ENCODE results near the gene ADNP.
A peak's percentile ranks its signal among the peaks of the same experiment; 100 is the strongest.
"Not testable (repeated sequence)": the region's sequence is repeated elsewhere in the genome, so short reads cannot be mapped to it uniquely, and the experiment has no call there.

Gene ADNP

DNA sequence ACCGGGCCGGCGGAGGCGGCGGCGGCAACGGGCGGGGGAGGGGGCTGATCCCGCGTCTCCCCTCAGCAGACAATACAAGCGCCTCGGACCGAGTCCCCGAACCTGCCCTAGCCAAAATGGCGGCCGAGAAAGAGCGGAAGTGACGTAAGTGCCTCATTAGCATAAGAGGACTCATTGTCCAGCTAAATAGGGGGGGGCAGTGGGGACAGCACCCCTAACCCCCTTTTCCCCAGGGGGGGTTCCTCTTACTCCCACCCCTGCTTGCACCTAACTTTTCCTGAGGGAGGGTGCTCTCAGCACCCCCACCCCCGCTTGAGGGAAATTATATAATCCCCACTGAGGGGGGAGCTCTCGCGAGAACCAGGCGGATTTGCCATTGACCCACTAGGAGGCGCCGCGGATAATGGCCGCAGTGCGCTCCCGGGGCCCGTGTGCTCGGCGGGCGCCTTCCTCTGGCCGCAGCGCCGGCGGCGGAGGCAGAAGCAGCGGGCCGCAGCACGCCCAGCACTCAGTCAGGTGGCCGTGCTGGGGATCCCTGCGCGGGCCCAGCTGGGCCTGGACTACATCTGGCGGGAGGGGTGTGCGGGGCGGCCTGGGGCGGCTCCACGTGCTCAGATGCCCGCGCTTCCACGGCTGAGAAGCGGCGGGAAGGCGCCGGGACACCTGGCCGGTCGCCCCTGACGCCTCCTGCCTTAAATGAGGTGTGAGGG, at the start of gene ADNP:
Gene ADNP, minus strand, starts transcription at position 132 of the 710 bp plus-strand sequence. CDS start 27,441 bp downstream, outside the sequence.
- DNase-seq (ENCODE audit: low read depth): peak; percentile 58

DNA sequence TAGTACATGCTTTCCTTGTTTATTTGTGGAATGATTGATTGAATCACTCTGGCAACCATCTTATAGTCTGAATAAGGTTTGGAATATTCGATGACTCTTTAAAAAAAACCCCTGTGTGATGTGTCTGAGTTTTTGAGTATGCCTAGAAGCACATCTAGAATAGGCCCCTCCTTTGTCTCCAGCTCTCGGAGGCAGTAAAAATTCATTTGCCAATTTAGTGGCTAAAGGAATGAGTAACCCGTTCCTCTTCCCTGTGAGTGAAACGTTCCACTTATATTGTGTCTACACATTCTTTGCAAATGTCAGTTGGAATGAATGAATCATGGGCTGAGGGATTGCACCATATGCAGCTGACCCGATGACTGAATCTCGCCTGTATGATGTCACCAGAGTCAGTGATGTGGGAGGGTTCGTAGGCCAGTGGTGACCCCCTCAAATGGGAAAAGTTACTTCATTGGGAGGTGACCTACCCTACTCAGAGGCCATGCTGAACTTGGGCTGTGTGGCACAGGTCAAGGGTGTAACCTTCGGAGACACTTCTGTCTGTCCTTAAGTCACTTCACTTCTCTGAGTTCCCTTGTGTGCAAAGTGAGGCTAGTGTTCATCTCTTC, 48.9 kb upstream of the ADNP start:
- DNase-seq (ENCODE audit: low read depth): no peak

DNA sequence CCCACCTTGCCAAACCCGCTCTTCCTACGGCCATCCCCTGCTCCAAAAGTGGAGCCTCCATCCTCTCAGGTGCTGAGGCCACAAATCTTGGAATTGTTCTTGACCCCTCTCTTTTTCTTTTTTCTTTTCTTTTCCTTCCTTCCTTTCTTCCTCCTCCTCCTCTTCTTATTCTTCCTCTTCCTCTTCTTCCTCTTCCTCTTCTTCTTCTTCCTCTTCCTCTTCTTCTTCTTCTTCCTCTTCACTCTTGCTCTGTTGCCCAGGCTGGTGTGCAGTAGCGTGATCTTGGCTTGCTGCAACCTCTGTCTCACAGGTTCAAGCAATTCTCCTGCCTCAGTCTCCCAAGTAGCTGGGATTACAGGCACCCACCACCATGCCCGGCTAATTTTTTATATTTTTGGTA, 47.3 kb upstream of the ADNP start:
- not testable (repeated sequence) for DNase-seq (ENCODE audit: low read depth)

DNA sequence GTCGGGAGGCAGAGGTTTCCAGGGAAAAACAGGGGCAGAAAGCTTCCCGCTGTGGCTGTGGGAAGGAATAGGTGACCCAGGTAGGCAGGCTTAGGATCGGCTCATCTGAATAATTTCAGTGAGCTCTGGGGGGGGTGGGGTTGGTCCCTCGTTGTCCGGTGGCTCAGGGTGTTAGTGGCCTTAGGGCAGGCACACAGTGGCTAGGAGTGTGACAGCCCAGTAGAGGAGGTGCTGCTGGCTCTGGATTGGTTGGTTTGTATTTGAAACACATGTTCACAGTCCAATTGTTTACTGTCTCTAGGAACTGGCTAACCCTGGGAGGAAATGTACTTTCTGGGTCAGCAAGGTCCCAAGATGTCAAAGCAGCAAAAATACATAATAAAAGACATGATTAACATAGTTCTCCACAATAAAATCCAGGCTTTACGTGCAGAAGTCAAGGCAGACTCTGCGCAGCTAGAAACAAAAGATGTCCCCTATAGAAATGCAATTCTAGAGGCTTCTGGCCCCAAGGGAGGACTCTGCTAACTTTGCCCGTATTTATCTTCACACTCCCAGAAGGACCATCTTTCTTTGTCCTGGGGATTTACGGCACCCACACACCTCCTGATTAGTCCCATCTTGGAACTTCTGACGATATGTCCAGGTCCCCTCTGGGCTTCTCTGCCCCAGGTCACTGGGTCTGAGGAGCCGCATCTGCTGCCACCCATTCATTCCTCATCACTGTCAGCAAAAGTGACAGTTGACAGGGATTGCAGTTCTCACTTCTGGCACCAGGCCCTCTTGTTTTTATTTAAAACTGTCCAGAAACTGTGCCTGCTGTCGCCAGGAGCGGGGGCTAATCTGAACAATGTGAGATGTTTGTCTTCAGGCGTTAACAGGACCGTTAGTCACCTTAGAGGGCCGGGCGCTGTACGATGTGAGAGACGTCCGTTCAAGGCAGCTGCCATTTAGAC, 46.1 kb upstream of the ADNP start:
- no peak for DNase-seq (ENCODE audit: low read depth)

DNA sequence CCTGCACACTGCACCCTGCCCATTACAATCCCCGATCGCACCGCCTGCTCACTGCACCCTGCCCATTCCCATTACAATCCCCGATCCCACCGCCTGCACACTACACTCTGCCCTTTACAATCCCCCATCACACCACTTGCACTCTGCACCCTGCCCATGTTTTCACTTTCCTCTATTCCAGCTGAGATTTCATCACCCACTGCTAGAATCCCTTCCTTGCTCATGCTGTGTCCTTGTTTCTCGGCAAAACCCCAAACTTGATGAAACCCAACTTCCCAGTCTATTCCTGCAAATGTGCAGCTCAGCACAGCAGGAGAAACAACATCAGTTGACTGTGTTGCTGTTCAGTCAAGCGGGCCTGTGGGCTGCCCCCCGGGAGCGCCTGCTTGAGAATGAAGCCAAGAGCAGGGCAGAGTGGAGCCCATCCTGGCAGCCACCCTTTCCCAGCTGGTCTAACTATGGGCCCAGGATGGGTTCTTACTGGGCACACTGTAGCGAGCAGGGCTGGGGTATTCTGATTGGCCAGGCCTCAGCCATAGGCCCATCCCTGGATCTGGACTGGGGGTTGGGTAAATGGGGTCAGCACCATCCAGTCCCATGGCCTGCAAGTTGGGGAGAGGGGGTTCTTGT, 44.6 kb upstream of the ADNP start:
- no peak for DNase-seq (ENCODE audit: low read depth)

DNA sequence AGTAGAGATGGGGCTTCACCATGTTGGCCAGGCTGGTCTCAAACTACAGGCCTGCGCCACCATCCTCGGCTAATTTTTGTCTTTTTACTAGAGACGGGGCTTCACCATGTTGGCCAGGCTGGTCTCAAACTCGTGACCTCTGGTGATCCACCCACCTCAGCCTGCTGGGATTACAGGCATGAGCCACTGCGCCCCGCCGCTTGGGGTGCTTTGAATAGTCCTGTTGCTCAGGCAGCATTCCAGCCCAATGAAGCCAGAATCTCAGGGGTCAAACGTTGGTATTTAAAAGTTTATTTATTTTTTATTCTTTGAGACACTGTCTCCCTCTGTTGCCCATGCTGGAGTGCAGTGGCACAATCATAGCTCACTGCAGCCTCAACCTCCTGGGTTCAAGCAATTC, 38.7 kb upstream of the ADNP start:
- no peak for DNase-seq (ENCODE audit: low read depth)

DNA sequence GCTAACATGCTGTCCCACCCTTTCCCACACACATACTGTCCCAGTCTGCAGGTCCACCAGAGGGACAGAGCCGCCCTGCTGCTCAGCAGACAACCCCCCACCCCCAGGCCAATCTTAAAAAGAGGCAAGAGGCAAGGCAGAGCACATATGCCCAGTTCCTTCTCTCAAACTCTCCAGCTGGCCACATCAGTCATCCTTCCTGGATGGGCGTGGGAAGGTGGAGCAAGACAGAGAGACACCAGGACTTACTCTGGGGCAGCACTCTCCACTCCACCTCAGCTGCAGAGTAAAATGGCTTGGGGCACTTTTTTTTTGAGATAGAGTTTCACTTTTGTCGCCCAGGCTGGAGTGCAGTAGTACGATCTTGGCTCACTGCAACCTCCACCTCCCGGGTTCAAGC, 38.2 kb upstream of the ADNP start:
- no peak for DNase-seq (ENCODE audit: low read depth)

DNA sequence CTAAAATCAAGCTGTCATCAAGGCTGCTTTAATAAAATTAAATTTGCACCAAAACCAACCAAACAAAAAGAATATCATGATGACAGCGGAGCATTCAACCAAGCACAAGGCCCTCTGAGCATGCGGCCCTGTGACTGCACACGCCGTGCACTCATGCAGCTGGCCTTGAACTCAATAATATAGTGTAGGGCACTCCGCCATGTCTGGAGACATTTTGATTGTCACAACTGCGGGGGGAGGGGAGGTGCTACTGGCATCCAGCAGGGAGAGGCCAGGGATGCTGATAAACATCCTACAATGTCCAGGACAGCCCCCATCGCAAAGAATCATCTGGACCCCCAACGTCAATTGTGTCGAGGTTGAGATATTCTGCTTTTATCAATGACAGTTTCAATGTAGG, 37.1 kb upstream of the ADNP start:
- DNase-seq (ENCODE audit: low read depth): no peak

DNA sequence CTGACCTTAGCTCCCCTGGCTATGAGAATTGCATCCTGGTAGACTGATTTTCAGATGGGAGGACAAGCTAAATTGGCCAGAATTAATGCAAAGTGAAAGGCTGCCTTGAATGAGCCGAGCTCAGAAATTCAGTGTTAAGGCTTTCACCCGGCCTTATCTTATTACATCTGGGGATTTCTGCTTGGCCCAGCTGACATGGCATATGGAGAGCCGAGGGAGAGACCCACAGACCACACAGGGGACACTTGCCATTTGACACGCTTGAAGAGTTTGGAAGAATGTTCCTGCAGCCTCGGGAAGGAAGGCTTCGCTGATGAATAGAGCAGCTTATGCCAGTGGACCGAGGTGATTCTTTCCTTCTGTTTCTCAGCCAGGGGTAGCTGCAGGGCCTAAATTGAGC, 36.3 kb upstream of the ADNP start:
- DNase-seq (ENCODE audit: low read depth): no peak

DNA sequence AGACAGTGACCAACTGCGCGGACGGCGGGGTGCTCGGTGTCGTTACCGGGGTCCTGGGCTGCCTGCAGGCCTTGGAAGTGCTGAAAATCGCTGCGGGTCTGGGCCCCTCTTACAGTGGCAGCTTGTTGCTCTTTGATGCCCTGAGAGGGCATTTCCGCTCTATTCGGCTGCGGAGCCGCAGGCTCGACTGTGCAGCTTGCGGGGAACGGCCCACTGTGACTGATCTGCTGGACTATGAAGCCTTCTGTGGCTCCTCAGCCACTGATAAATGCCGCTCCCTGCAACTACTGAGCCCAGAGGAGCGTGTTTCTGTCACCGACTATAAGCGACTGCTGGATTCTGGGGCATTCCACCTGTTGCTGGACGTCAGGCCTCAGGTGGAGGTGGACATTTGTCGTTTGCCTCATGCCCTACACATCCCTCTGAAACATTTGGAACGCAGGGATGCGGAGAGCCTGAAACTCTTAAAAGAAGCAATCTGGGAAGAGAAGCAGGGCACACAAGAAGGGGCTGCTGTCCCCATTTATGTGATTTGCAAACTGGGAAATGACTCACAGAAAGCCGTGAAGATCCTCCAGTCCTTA, 28.4 kb upstream of the ADNP start:
- DNase-seq (ENCODE audit: low read depth): no peak

DNA sequence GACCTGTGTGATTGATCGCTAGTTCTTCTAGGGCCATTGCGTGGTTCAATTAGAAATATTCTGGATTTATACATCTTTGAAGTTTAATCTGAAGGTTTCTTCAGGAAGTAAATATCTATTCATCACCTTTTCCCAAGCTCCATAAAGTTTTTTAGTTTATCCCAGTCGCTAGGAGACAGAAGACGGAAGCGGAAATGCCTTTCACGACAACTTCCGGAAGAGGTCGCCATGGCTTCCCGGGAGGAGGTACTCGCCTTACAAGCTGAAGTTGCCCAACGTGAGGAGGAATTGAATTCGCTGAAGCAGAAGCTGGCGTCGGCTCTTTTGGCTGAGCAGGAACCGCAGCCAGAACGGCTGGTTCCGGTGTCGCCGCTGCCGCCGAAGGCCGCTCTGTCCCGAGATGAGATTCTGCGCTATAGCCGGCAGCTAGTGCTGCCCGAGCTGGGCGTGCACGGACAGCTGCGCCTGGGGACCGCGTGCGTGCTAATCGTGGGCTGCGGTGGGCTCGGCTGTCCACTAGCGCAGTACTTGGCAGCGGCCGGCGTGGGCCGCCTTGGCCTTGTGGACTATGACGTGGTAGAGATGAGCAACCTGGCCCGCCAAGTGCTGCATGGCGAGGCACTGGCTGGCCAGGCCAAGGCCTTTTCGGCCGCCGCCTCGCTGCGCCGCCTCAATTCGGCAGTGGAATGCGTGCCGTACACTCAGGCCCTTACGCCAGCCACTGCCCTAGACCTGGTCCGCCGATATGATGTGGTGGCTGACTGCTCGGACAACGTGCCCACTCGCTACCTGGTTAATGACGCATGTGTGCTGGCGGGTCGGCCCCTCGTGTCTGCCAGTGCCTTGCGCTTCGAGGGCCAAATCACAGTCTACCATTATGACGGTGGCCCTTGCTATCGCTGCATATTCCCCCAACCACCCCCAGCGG, 27.6 kb upstream of the ADNP start, which contains the start of gene MOCS3:
Gene MOCS3, plus strand, starts transcription at position 204 of the 928 bp plus-strand sequence. Its CDS starts 25 bp downstream, at position 229.
- DNase-seq (ENCODE audit: low read depth): peak; percentile 35

DNA sequence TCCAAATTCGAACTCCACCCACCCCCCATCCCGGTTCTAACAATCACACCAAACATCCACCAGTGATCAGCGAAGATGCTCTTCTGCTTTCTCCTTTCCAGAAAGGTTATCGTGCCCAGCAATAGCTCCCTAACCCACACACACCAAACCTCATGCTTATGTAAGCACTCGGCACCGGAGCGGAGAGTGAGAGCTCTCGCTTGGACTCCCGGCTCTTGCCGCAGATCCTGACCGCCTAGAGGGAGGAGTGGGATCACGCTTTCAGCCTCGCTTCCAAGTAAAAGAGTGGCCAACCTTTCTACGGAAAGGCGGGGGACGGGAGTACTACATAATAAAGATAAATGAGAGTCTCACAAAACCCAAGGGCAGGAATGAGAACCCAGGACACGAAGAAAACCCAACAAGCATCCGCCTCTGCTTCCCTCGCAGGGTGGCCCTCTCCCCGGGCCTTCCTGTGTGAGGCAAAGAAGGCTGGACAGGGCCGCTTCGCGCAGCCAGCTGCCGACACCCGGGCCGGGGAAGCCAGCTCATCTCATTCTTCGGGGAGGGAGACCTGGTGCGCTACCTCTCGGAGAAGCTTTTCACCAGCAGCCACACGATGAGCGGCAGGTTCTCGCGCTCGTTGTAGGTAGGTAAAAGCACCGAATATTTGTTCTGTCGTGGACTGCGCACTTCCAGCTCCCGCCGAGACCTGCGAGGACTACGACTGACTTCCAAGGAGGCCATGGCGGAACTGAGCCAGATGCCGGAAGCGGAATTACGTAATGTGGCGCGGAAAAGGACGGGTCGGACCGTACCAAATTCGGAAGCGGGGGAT, 26.8 kb upstream of the ADNP start, which contains the start of gene DPM1:
Gene DPM1, minus strand, starts transcription at position 735 of the 817 bp plus-strand sequence. Its CDS starts 9 bp downstream, at position 726.
- DNase-seq (ENCODE audit: low read depth): peak; percentile 65

DNA sequence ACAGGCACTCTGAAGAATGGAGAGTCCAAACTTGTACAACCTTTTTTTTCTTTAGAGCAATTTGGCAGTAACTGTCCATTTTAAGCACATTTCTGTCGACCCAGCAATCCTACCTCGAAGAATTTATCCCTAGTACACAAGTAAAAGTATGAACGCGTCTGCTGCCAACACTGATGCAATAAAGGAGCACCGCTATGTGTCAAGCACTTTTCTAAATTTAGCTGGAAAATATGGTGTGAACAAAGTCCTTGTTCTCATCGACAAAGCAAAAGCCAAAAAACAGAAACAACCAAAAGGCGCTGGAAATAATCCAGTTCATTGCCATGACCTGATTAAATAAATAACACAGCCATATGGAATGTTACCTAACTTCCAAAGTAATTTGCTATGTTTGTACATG, 26.0 kb upstream of the ADNP start:
- DNase-seq (ENCODE audit: low read depth): no peak

DNA sequence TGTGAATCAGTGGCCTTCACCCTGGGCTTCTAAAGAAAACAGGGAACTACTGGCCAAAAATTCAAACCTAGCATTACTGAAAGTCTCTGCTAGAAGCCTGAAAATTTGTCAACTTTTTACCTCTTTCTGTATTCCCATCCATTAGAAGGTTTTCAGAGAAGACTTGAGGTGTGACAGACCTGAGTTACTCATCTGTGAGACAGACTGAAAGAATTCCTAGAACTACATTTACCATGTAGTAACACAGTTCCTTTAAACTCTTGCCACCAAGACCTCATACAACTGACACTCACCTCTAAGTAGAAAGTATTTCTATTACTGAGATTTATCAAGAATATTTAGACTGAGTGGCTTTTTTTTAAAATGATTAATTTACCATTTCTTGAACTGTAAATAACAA, 22.6 kb upstream of the ADNP start:
- no peak for DNase-seq (ENCODE audit: low read depth)

DNA sequence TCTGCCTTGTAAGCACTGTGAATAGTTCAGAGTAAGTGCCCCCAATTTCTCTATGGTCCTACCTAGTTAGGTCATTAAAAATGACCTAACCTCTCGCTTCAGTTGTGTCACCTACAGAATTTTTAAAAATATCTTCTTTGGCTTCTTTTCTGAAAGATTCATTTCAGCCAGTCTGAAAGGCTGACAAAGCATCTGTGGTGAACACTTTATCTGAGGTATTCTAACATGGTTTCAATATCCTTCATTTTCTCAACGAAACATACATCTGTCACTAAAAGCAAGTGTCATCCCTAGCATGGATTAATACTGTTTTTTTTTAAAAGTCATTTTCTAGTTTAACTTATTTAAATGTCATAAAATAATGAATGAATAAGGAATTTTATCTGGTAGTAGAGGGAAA, 22.0 kb upstream of the ADNP start:
- no peak for DNase-seq (ENCODE audit: low read depth)

DNA sequence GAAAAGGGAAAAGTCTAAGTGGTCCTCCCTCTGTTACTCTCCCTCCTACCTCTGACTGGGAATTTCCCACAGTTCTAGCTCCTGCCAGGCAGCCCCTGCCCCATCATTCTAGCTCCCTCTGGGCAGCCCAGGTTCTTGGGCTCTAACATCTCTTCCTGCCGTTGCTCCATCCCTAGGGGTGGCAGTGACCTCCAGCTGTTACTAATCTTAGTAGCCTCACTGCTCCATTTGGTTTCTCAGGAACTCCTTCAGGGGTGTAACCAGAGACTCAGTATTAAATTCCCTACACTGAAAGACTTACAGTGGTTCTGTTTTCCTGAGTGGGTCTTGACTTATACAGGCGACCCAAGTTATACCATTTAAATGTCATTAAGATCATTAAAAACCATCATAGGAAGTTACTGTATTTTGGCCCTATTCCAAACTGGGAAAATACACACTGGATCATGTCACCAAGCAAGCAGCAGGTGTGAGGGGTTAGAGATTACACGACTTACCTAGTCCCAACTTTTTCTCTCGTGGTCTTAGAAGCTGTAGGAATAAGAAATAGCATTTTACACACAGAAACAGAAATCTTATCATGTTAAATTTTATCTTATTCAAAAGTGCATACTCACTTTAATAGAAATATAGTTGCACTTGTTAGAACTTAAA, 17.0 kb upstream of the ADNP start:
- DNase-seq (ENCODE audit: low read depth): no peak

DNA sequence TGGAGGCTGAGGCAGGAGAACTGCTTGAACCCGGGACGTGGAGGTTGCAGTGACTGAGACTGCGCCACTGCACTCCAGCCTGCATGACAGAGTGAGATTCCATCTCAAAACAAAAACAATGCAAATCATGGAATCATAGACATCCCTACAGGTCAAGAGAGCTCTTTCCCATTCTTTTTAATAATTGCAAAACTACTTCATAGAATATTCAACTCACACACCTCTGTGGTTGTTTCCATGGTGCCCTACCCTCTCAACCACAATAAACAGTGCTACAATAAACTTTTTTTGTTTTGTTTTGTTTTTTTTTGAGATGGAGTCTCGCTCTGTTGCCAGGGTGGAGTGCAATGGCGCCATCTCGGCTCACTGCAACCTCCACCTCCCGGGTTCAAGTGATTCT, 11.8 kb upstream of the ADNP start:
- no peak for DNase-seq (ENCODE audit: low read depth)

DNA sequence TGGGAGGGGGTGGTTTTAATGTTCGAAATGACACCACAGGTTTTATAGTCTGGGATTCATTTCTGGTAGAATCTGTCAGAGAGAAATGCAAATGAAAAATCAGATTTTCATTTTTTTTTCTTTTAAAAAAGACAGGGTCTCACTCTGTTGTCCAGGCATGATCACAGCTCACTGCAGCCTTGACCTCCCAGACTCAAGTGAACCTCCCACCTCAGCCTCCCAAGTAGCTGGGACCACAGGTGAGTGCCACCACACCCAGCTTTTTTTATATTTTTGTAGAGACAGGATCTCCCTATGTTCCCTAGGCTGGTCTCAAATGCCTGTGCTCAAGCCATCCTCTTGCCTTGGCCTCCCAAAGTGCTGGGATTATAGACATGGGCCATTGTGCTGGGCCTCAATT, 2.4 kb upstream of the ADNP start:
- DNase-seq (ENCODE audit: low read depth): no peak

DNA sequence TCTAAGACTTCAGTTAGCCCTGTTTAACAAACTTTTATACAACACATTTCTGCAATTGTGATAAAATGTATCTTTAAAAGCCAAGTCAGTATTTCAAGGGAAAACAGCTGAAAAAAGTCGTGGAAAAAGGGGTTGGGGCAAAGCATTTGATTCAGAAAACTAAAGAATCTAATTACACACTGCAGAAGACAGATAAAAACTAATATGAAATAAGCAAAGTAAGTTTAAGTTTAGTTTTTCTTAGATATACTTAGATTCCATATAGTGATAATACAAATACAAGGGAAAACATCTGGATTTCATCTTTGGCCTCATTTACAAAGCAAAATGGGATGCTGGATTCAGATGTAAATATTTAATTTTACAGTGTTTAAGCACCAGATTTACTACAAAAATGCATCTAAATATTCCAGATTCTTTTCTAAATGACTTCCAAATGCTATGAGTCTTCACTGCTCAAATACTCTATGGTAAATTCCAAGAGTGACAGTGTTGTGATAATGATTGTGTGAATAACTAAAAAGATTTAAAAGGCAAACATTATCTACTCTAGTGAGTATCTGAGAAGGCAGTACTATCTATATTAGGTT, 1.5 kb upstream of the ADNP start:
- DNase-seq (ENCODE audit: low read depth): no peak
